Lung (tissue), 12 donors: ENCODE data around the gene KCNMA1. TPM values are rescaled to one million over a fixed set of nuclear protein-coding genes. Genes with fewer than 3 reads are reported as not detected.

Experiments
- ATAC-seq: fragments of 200-7000 bp; cut with Tn5 transposase; one replicate; pipeline ENCODE4 v1.9.1; 2020; ENCODE audit warnings: moderate number of reproducible peaks; ENCODE audit not compliant: insufficient read depth, low FRiP score
- DNase-seq, 3 donors: peaks; one replicate each; pipeline ENCODE4 v3.0.0-alpha.2; 2013 to 2017
- H3K27ac ChIP-seq, 2 donors: one replicate each; pipeline ENCODE4 v1.5.1; 2013; ENCODE audit warnings: mild to moderate bottlenecking in 2 of 2, moderate library complexity in 2 of 2, control low read depth in 1 of 2, inconsistent platforms in 1 of 2, low read depth in 1 of 2, low read length in 1 of 2
- H3K27me3 ChIP-seq, 3 donors: one replicate each; pipeline ENCODE4 v1.5.1; 2013; ENCODE audit warnings: low read length in 2 of 3; ENCODE audit not compliant: control insufficient read depth in 3 of 3, insufficient read depth in 3 of 3
- H3K36me3 ChIP-seq, 4 donors: one replicate each; pipeline ENCODE4 v1.5.1; 2013; ENCODE audit warnings: low read length in 4 of 4, mild to moderate bottlenecking in 1 of 4, moderate library complexity in 1 of 4; ENCODE audit not compliant: control insufficient read depth in 4 of 4, insufficient read depth in 4 of 4
- H3K4me1 ChIP-seq, 5 donors: one replicate each; pipeline ENCODE4 v1.5.1; 2013; ENCODE audit warnings: low read length in 5 of 5, mild to moderate bottlenecking in 2 of 5, moderate library complexity in 1 of 5; ENCODE audit not compliant: control insufficient read depth in 5 of 5, insufficient read depth in 5 of 5
- H3K4me3 ChIP-seq: one replicate; pipeline ENCODE4 v1.5.1; 2013; ENCODE audit warnings: mild to moderate bottlenecking, control low read depth, moderate library complexity
- H3K9ac ChIP-seq, 2 donors: one replicate each; pipeline ENCODE4 v1.5.1; 2013; ENCODE audit warnings: low read length in 2 of 2, control low read depth in 1 of 2; ENCODE audit not compliant: insufficient read depth in 1 of 2
- H3K9me3 ChIP-seq, 4 donors: one replicate each; pipeline ENCODE4 v1.5.1; 2013; ENCODE audit warnings: low read length in 3 of 4, mild to moderate bottlenecking in 1 of 4, moderate library complexity in 1 of 4; ENCODE audit not compliant: control insufficient read depth in 4 of 4, insufficient read depth in 3 of 4
- WGBS, 2 donors: extraction: QIAGEN DNeasy Blood & Tissue Kit; methylation state at CpG; one replicate each; pipeline ENCODE4 v1.1.7; 2013; 5-methylcytosine and 5-hydroxymethylcytosine counted together
- polyA plus RNA-seq, 2 donors: library from polyadenylated mRNA; stranded (reverse); fragments of 200-250 nt; gene quantifications; one replicate each; pipeline ENCODE4 v1.2.1, GENCODE V29; 2013
- total RNA-seq, 2 donors: library from RNA; depleted of rRNA in 1 of 2; stranded (reverse); fragments of >200 nt in 1 of 2; gene quantifications; one replicate each; pipeline ENCODE4 v1.2.1, GENCODE V29; 2014 to 2021
- TF ChIP-seq, protein P1 (sequence below): IDR thresholded peaks from 2 replicates; pipeline ENCODE4 v1.5.1; 2012; ENCODE audit warnings: mild to moderate bottlenecking; ENCODE audit errors: control extremely low read depth, extremely low read depth
- donor health status: control.
- donor health status: control.
- donor health status: Bipolar disorder and iron deficiency.
- donor health status: healthy.
- donor health status: DM: yes; HTN: yes; CAD: no.

Gene KCNMA1
- total and polyA plus RNA-seq, 4 donors: 3.8 to 13.0 (median 5.5) TPM

DNA sequence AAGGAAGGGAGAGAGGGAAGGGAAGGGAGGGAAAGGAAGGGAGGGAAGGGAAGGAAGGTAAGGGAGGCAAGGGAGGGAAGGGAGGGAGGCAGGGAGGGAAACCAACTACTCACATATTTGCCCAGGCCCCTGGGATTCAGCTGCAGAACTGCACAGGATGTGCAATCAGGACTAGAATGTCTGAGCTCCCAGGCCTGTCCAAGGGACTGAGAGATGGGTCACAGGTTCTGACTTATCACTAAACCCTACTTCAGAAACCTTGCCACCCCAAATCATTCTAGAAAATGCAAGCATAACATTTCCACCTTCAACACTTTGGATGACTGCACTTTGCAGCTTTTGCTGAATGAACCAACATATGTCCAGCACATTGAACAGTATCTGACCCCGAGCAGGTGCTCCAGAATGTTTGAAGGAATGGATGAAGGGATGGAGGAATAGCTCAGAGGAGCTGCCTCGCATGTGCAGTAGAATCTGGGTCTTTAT lies 245.3 kb downstream of the KCNMA1 start:
- no peak for DNase-seq
- Histone ChIP-seq H3K27me3 (peaks cover 0 to 5% (median 0%) of the 10 kb centered on the region in 3 donors), H3K27ac (no peak overlapping the region), H3K9me3 (no peaks in the 10 kb centered on the region), H3K9ac (no peak overlapping the region), H3K4me3 (no peak overlapping the region), H3K4me1 (peaks cover 0 to 2% (median 0%) of the 10 kb centered on the region in 5 donors), H3K36me3 (no peaks in the 10 kb centered on the region)
- TF ChIP-seq, protein P1, sequence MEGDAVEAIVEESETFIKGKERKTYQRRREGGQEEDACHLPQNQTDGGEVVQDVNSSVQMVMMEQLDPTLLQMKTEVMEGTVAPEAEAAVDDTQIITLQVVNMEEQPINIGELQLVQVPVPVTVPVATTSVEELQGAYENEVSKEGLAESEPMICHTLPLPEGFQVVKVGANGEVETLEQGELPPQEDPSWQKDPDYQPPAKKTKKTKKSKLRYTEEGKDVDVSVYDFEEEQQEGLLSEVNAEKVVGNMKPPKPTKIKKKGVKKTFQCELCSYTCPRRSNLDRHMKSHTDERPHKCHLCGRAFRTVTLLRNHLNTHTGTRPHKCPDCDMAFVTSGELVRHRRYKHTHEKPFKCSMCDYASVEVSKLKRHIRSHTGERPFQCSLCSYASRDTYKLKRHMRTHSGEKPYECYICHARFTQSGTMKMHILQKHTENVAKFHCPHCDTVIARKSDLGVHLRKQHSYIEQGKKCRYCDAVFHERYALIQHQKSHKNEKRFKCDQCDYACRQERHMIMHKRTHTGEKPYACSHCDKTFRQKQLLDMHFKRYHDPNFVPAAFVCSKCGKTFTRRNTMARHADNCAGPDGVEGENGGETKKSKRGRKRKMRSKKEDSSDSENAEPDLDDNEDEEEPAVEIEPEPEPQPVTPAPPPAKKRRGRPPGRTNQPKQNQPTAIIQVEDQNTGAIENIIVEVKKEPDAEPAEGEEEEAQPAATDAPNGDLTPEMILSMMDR: no peak
- no peak for ATAC-seq
- 74 to 86% methylated on average over 2 of the region's 2 CpGs for WGBS, 2 donors

DNA sequence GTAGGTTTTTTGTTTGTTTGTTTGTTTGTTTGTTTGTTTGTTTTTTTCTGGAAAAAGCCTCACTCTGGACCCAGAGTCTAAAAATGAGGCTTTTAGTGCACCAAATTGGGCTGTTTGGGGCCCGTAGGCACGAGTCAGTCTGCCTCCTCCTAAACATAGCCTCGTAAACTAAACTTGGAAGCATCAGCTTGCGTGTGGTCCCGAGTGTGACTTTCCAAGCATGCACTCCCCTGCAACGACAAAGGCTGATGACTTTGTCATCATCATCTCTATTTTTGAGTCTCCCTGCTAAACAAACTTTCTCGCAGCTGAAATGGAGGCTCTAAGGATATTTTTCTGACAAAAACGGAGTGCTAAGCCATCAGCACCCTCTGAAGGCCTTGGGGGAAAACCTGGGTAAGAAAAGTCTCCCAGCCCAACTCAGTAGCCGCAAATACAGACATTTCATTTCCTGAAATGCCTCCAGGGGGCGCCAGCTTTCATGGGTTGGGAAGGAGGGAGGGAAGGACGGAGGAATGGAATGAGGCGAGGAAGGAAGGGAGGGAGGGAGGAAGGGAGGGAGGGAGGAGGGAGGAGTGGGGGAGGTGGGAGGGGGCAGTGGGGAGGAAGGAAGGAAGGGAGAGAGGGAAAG lies 245.9 kb downstream of the KCNMA1 start:
- H3K27ac ChIP-seq: no peak overlapping the region
- H3K4me1 ChIP-seq: peaks cover 0 to 2% (median 0%) of the 10 kb centered on the region in 5 donors
- TF ChIP-seq, protein P1: peak; percentile 27
- no peaks in the 10 kb centered on the region for H3K36me3 ChIP-seq
- peak; percentile 80 to 85 (median 82) for DNase-seq
- H3K27me3 ChIP-seq: peaks cover 0 to 5% (median 3%) of the 10 kb centered on the region in 3 donors
- no peak overlapping the region for H3K4me3 ChIP-seq
- ATAC-seq: no peak
- H3K9me3 ChIP-seq: no peaks in the 10 kb centered on the region
- 27 to 31% methylated on average over 12 of the region's 12 CpGs for WGBS, 2 donors
- no peak overlapping the region for H3K9ac ChIP-seq

DNA sequence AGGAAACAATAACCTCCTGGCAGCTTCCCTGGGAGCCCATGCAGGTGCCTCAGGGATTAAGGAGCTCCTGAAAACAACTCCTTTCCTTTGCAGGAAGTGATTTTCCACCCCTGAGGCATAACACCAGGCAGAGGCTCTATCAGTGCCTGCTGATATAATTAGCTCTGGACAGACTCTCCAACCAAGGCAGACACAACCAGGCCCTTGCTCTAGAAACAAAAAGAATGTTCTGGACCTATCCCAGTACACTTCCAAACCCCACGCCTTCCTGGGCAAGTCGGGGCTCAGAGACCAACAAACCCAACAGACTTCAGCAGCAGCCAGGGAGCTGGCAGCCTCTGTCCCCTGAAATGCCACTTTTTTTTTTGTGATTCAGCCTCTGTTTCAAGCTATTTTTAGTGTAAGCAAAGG lies 247.1 kb downstream of the KCNMA1 start:
- TF ChIP-seq, protein P1: no peak
- Histone ChIP-seq H3K36me3 (no peaks in the 10 kb centered on the region), H3K9me3 (no peaks in the 10 kb centered on the region), H3K27me3 (peaks cover 0 to 6% (median 3%) of the 10 kb centered on the region in 3 donors), H3K27ac (no peak overlapping the region), H3K4me1 (peaks cover 0 to 2% (median 0%) of the 10 kb centered on the region in 5 donors), H3K4me3 (no peak overlapping the region), H3K9ac (no peak overlapping the region)
- no peak for ATAC-seq
- 65 to 81% methylated on average over 2 of the region's 2 CpGs for WGBS, 2 donors
- no peak for DNase-seq
